ENCODE results near the gene QRICH1. TPM values are rescaled to one million over a fixed set of nuclear protein-coding genes. Genes with fewer than 3 reads are reported as not detected.
A peak's percentile ranks its signal among the peaks of the same experiment; 100 is the strongest.

Gene QRICH1
- total RNA-seq, 6 experiments from 2014 or later: 88.7 to 106 (median 94.6) TPM

DNA sequence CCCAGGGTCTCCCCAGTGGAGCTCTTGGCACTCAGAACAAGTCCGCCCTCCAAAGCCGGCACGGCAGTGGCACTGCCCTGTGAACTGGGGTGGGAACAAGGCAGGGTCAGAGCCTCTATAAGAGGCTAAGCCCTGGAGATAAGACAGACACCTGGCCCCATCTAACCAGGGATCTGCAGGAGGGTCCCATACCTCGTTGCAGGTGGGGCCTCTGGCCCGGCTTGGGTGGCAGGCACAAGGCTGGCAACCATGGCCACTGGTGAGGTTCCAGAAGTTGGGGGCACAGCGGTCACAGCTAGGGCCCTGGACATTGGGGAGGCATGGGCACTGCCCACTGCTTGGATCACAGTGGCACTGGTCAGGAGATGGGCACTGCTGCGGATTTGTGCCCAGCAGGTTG lies 30.3 kb upstream of the QRICH1 start:
- no peak for DNase-seq
- H3K36me3 Mint-ChIP-seq (ENCODE audit: low read depth): peaks cover 10% of the 10 kb centered on the region
- peaks cover 6% of the 10 kb centered on the region for H3K27me3 Mint-ChIP-seq (ENCODE audit: insufficient read depth)
- no peak overlapping the region for H3K27ac Mint-ChIP-seq
- H3K4me3 Mint-ChIP-seq: no peak overlapping the region
- TF ChIP-seq CTCF (IDR thresholded peaks at IDR 0.05): no peak
- H3K4me1 Mint-ChIP-seq (ENCODE audit: low read depth): peaks cover 8% of the 10 kb centered on the region
- H3K9me3 Mint-ChIP-seq: no peaks in the 10 kb centered on the region

- peaks cover 11% of the 10 kb centered on the region for H3K36me3 Mint-ChIP-seq (ENCODE audit: low read depth)
- no peak overlapping the region for H3K27ac Mint-ChIP-seq
- no peak overlapping the region for H3K4me3 Mint-ChIP-seq
- H3K27me3 Mint-ChIP-seq (ENCODE audit: insufficient read depth): peaks cover 6% of the 10 kb centered on the region
- H3K4me1 Mint-ChIP-seq (ENCODE audit: low read depth): peaks cover 13% of the 10 kb centered on the region
- DNase-seq: no peak
- no peaks in the 10 kb centered on the region for H3K9me3 Mint-ChIP-seq
- TF ChIP-seq CTCF (IDR thresholded peaks at IDR 0.05): no peak
These were observed 29.8 kb upstream of the QRICH1 start for GRCh38 chr3:49123687-49124086.

DNA sequence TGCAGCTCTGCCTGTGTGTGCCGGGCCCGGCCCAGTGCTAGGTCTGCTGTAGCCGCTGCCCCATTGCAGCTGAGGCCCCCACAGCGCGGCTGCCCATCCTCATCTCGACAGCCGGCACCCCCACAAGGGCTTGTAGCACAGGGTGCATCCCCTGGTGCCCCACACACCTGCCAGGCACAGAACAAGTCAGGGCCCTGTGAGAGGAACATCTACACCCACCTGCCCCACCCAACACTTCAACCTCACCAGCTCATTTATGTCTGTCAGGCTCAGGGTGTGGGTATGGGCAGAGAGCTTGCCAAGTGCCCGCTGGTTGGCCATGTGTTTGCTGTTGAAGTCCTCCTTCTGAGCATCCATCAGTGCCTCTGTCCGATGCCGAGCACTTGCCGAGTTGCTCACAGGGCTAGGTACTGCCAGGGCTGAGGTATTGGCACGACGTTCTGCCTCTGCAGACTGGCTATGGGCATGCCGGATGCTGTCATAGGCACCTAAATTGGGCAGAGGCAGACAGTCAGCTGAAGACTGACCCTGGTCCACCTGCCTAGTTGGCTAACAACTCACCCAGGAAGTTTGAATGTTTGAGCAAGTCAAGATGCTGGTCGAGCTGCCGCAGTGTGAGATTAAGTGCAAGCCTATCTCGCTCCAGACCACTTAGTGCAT lies 29.1 kb upstream of the QRICH1 start:
- no peak overlapping the region for H3K4me3 Mint-ChIP-seq
- DNase-seq: no peak
- TF ChIP-seq CTCF (IDR thresholded peaks at IDR 0.05): no peak
- peaks cover 6% of the 10 kb centered on the region for H3K27me3 Mint-ChIP-seq (ENCODE audit: insufficient read depth)
- H3K27ac Mint-ChIP-seq: no peak overlapping the region
- peaks cover 13% of the 10 kb centered on the region for H3K4me1 Mint-ChIP-seq (ENCODE audit: low read depth)
- peaks cover 11% of the 10 kb centered on the region for H3K36me3 Mint-ChIP-seq (ENCODE audit: low read depth)
- H3K9me3 Mint-ChIP-seq: no peaks in the 10 kb centered on the region

DNA sequence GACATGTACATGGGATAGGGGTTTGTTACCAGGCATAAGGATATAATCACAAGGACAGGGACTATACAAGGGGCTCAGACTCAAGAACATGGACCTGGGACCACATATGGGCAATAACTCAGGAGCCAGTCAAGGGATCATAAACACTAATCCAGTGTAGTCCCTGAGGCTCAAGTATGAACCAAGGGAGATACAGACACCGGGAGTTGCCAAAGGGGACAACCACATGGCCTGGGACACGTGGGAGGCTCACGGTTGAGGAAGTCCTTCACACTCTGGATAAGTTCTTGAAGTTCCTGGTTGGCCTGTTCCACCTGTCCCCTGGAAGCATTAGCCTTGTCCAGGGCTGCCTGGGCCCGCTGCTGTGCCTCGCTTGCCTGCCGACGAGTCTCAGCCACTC lies 28.6 kb upstream of the QRICH1 start:
- Mint-ChIP-seq H3K27ac (0 out of 2 replicates have a peak overlapping the region, but pooled peaks have one; percentile 58), H3K36me3 (ENCODE audit: low read depth) (peaks cover 11% of the 10 kb centered on the region), H3K9me3 (no peaks in the 10 kb centered on the region), H3K4me3 (no peak overlapping the region), H3K4me1 (ENCODE audit: low read depth) (peaks cover 13% of the 10 kb centered on the region), H3K27me3 (ENCODE audit: insufficient read depth) (peaks cover 6% of the 10 kb centered on the region)
- no peak for DNase-seq
- no peak for TF ChIP-seq CTCF (IDR thresholded peaks at IDR 0.05)

DNA sequence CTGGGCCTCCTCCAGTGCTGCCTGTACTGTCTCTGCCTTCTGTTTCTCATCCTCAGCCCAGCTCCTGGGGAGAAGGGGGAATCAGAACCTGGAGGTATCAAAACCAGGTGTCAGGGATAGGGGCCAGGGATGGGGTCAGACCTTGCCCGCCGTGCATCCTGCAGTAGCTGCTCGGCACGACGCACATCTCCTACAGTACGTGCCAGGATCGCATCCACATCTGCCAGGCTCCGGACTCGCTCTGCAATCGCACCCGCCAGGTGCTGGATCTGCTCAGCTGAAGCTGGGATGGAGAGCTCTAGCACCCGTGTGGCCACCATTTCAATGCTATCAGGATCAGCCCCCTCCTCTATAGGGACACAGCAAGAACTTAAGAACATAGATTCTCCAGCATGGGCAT lies 28.2 kb upstream of the QRICH1 start:
- H3K27me3 Mint-ChIP-seq (ENCODE audit: insufficient read depth): peaks cover 6% of the 10 kb centered on the region
- H3K27ac Mint-ChIP-seq: peak overlapping the region; percentile 58; the same call in 1 of the 2 replicates
- peaks cover 13% of the 10 kb centered on the region for H3K4me1 Mint-ChIP-seq (ENCODE audit: low read depth)
- DNase-seq: no peak
- no peak for TF ChIP-seq CTCF (IDR thresholded peaks at IDR 0.05)
- no peak overlapping the region for H3K4me3 Mint-ChIP-seq
- no peaks in the 10 kb centered on the region for H3K9me3 Mint-ChIP-seq
- H3K36me3 Mint-ChIP-seq (ENCODE audit: low read depth): peaks cover 11% of the 10 kb centered on the region
